ENCODE data around the gene SAXO2. TPM values are rescaled to one million over a fixed set of nuclear protein-coding genes. Genes with fewer than 3 reads are reported as not detected.
"Not testable (repeated sequence)": the region's sequence is repeated elsewhere in the genome, so short reads cannot be mapped to it uniquely, and the experiment has no call there.

Gene SAXO2
- total and polyA plus RNA-seq, 2 donors (not counting 1 experiment from before 2014, with no cell fraction given): 0.36 to 0.66 TPM

DNA sequence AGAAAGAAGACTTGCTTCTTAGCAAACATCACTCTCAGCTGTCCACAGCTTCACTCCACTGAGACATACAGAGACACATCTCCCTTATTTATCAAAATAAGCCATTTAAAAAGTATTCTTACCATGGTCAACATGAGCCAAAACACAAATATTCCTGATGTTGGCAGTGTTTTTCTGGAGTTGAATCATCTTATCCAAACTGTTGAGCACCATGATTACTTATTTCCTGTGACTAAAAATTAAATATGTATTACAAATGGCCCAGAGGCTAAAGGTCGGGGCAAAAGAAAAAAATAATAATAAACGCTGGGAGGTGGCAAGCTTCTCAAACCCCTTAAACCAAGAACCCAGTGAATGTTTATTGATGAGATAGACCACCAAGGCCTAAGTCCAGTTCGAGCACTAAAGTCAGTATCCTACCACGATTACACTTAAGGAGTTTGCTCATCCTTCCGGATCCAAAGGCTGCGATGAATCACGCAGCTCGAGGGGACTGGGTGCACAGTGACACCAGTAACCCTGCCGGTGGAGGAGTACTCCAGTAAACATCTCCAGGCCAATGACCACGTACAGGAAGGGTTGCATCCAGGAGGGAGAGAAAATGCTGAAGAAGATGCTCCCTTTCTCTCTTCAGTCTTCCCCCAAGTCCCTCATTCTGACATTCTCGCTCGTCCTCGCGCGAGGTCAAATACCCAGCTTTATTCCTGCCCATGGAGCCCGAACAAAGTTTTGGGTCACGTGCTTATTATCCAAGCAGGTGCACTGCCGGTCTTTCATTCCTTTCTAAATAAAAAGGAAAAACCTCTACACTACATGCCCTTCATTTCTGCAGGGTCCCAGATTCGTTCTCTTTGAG is 824 bp upstream of the SAXO2 start:
- H3K9me3 ChIP-seq (ENCODE audit: control insufficient read depth, insufficient read depth, low read depth, low read length); H3K27me3 ChIP-seq (ENCODE audit: control insufficient read depth, insufficient read depth, low read length); H3K36me3 ChIP-seq (ENCODE audit: control insufficient read depth, insufficient read depth, low read length); H3K4me1 ChIP-seq (ENCODE audit: control insufficient read depth, extremely low read depth, insufficient read depth, low read length); H4K20me1 ChIP-seq (ENCODE audit: control insufficient read depth, extremely low read depth, insufficient read depth, low read length): not testable (repeated sequence)
- peak; percentile 42 to 46 for DNase-seq (ENCODE audit: low read depth in 2 of 2)
- H3K9ac ChIP-seq (ENCODE audit: insufficient read depth, low read length): peak overlapping the region; percentile 77
- peak overlapping the region; percentile 82 to 94 (median 86) for H3K4me3 ChIP-seq (replicated peaks in 1 of 4; ENCODE audit: control extremely low read depth in 1 of 4, insufficient read depth in 1 of 4, low read depth in 3 of 4, low read length in 4 of 4)
- H3K79me2 ChIP-seq (ENCODE audit: control insufficient read depth, insufficient read depth, low read length): peaks cover 11% of the 10 kb centered on the region
- peak overlapping the region; percentile 49 for H2AFZ ChIP-seq (ENCODE audit: low read length)
- peak overlapping the region; percentile 75 for H3K4me2 ChIP-seq (ENCODE audit: extremely low read depth, insufficient read depth, low read length)
- H3K27ac ChIP-seq (ENCODE audit: insufficient read depth, low read length): peak overlapping the region; percentile 57

DNA sequence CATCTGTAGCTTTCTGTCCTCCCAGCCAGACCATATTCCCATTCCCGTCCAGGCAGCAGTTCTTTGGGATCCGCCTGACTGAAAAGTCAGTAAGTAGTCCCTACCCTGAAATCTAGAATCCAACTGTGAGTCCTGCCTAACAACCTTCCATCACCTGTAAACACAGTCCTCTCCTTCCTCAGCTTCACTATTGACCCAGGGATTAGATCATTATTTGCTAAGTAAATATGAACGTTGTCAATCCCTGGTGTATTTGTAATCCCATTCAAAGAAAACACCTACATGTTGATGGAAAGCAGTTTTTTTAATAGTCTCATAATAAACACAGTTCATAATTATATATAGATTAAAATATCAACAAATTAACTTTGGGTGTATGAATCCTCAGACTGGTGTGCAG is 732 bp downstream of the SAXO2 start:
- H3K27ac ChIP-seq (ENCODE audit: insufficient read depth, low read length): no peak overlapping the region

GRCh38 chr15:82267137-82267536 is 4.5 kb downstream of the SAXO2 start:
- not testable (repeated sequence) for H3K27ac ChIP-seq (ENCODE audit: insufficient read depth, low read length); H3K4me2 ChIP-seq (ENCODE audit: extremely low read depth, insufficient read depth, low read length); DNase-seq (ENCODE audit: low read depth in 2 of 2); H3K27me3 ChIP-seq (ENCODE audit: control insufficient read depth, insufficient read depth, low read length); H3K4me1 ChIP-seq (ENCODE audit: control insufficient read depth, extremely low read depth, insufficient read depth, low read length); H2AFZ ChIP-seq (ENCODE audit: low read length); H3K36me3 ChIP-seq (ENCODE audit: control insufficient read depth, insufficient read depth, low read length); H4K20me1 ChIP-seq (ENCODE audit: control insufficient read depth, extremely low read depth, insufficient read depth, low read length); H3K9ac ChIP-seq (ENCODE audit: insufficient read depth, low read length); H3K4me3 ChIP-seq (replicated peaks in 1 of 4; ENCODE audit: control extremely low read depth in 1 of 4, insufficient read depth in 1 of 4, low read depth in 3 of 4, low read length in 4 of 4); H3K79me2 ChIP-seq (ENCODE audit: control insufficient read depth, insufficient read depth, low read length); H3K9me3 ChIP-seq (ENCODE audit: control insufficient read depth, insufficient read depth, low read depth, low read length)

More for the DNA sequence above, 732 bp downstream of the SAXO2 start:
- H4K20me1 ChIP-seq (ENCODE audit: control insufficient read depth, extremely low read depth, insufficient read depth, low read length): no peaks in the 10 kb centered on the region
- H3K4me3 ChIP-seq (replicated peaks in 1 of 4; ENCODE audit: control extremely low read depth in 1 of 4, insufficient read depth in 1 of 4, low read depth in 3 of 4, low read length in 4 of 4): peak overlapping the region; percentile 82 to 94 (median 86)
- H2AFZ ChIP-seq (ENCODE audit: low read length): peak overlapping the region; percentile 73
- H3K4me2 ChIP-seq (ENCODE audit: extremely low read depth, insufficient read depth, low read length): peak overlapping the region; percentile 80
- no peaks in the 10 kb centered on the region for H3K9me3 ChIP-seq (ENCODE audit: control insufficient read depth, insufficient read depth, low read depth, low read length)
- H3K4me1 ChIP-seq (ENCODE audit: control insufficient read depth, extremely low read depth, insufficient read depth, low read length): peaks cover 7% of the 10 kb centered on the region
- no peak overlapping the region for H3K9ac ChIP-seq (ENCODE audit: insufficient read depth, low read length)
- no peaks in the 10 kb centered on the region for H3K27me3 ChIP-seq (ENCODE audit: control insufficient read depth, insufficient read depth, low read length)
- no peak for TF ChIP-seq EZH2 (IDR thresholded peaks at IDR 0.05; ENCODE audit: low read length, missing control alignments)
- TF ChIP-seq, protein P1, sequence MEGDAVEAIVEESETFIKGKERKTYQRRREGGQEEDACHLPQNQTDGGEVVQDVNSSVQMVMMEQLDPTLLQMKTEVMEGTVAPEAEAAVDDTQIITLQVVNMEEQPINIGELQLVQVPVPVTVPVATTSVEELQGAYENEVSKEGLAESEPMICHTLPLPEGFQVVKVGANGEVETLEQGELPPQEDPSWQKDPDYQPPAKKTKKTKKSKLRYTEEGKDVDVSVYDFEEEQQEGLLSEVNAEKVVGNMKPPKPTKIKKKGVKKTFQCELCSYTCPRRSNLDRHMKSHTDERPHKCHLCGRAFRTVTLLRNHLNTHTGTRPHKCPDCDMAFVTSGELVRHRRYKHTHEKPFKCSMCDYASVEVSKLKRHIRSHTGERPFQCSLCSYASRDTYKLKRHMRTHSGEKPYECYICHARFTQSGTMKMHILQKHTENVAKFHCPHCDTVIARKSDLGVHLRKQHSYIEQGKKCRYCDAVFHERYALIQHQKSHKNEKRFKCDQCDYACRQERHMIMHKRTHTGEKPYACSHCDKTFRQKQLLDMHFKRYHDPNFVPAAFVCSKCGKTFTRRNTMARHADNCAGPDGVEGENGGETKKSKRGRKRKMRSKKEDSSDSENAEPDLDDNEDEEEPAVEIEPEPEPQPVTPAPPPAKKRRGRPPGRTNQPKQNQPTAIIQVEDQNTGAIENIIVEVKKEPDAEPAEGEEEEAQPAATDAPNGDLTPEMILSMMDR (conservative IDR thresholded peaks at IDR 0.05 in 1 of 2, IDR thresholded peaks at IDR 0.05 in 1 of 2; ENCODE audit: low read depth in 1 of 2, low read length in 2 of 2): no peak
- H3K79me2 ChIP-seq (ENCODE audit: control insufficient read depth, insufficient read depth, low read length): peaks cover 11% of the 10 kb centered on the region
- no peaks in the 10 kb centered on the region for H3K36me3 ChIP-seq (ENCODE audit: control insufficient read depth, insufficient read depth, low read length)
- DNase-seq (ENCODE audit: low read depth in 2 of 2): no peak

GRCh38 chr15:82268454-82268853 is 5.8 kb downstream of the SAXO2 start:
- not testable (repeated sequence) for DNase-seq (ENCODE audit: low read depth in 2 of 2); H3K4me1 ChIP-seq (ENCODE audit: control insufficient read depth, extremely low read depth, insufficient read depth, low read length); H4K20me1 ChIP-seq (ENCODE audit: control insufficient read depth, extremely low read depth, insufficient read depth, low read length); H2AFZ ChIP-seq (ENCODE audit: low read length); H3K4me3 ChIP-seq (replicated peaks in 1 of 4; ENCODE audit: control extremely low read depth in 1 of 4, insufficient read depth in 1 of 4, low read depth in 3 of 4, low read length in 4 of 4); H3K27me3 ChIP-seq (ENCODE audit: control insufficient read depth, insufficient read depth, low read length); H3K36me3 ChIP-seq (ENCODE audit: control insufficient read depth, insufficient read depth, low read length); H3K9me3 ChIP-seq (ENCODE audit: control insufficient read depth, insufficient read depth, low read depth, low read length); H3K27ac ChIP-seq (ENCODE audit: insufficient read depth, low read length); H3K9ac ChIP-seq (ENCODE audit: insufficient read depth, low read length); H3K79me2 ChIP-seq (ENCODE audit: control insufficient read depth, insufficient read depth, low read length); H3K4me2 ChIP-seq (ENCODE audit: extremely low read depth, insufficient read depth, low read length)

All from fibroblast of lung (primary cell).